IMR-90 (cell line): ENCODE results near the gene TGM4. TPM values are rescaled to one million over a fixed set of nuclear protein-coding genes. Genes with fewer than 3 reads are reported as not detected.
A peak's percentile ranks its signal among the peaks of the same experiment; 100 is the strongest.

Experiments used
- ATAC-seq: fragments of 200-7000 bp; cut with Tn5 transposase; 2 replicates; pipeline ENCODE4 v1.9.1; 2020; ENCODE audit warnings: low read depth, mild to moderate bottlenecking, moderate library complexity
- BruUV-seq: library from RNA; stranded (reverse); fragments of 400-500 nt; replicated peaks from 2 replicates; lab custom pipeline; 2021; lab: Mats Ljungman, UMichigan
- CTCF ChIA-PET: fragments of 300-600 bp; formaldehyde crosslinking; extraction: SDS; loops from one replicate; lab custom pipeline; 2021; ENCODE audit warnings: antibody characterized with exemption; lab: Yijun Ruan, JAX
- POLR2A ChIA-PET: fragments of 300-600 bp; sonication (Branson Sonifier 250); formaldehyde crosslinking; loops from one replicate; lab custom pipeline; 2022; ENCODE audit warnings: antibody characterized with exemption; ENCODE audit not compliant: unreplicated experiment; lab: Charles Lee
- DNase-seq: peaks from one replicate; pipeline ENCODE4 v3.0.0; 2013
- H2AFZ ChIP-seq: replicated peaks from 2 replicates; pipeline ENCODE3; 2013; ENCODE audit warnings: low read length, mild to moderate bottlenecking; ENCODE audit not compliant: poor library complexity
- H2AK5ac ChIP-seq: 2 replicates; pipeline ENCODE4 v1.6.1; 2013; ENCODE audit warnings: low read depth, low read length, inconsistent platforms
- H2AK9ac ChIP-seq: replicated peaks from 2 replicates; pipeline ENCODE3; 2013; ENCODE audit warnings: mild to moderate bottlenecking, low read depth, low read length, moderate library complexity; ENCODE audit not compliant: poor library complexity
- H2BK120ac ChIP-seq: 2 replicates; pipeline ENCODE4 v1.6.1; 2013; ENCODE audit warnings: low read depth, low read length, inconsistent platforms
- H2BK15ac ChIP-seq: 3 replicates; pipeline ENCODE4 v1.6.1; 2013; ENCODE audit warnings: low read depth, low read length, inconsistent platforms
- H2BK20ac ChIP-seq: 2 replicates; pipeline ENCODE4 v1.6.1; 2013; ENCODE audit warnings: low read depth, mild to moderate bottlenecking, inconsistent platforms, low read length, moderate library complexity
- H2BK5ac ChIP-seq: 2 replicates; pipeline ENCODE4 v1.6.1; 2013; ENCODE audit warnings: mild to moderate bottlenecking, low read depth, low read length, inconsistent platforms; ENCODE audit not compliant: poor library complexity, severe bottlenecking
- H3K14ac ChIP-seq: replicated peaks from 2 replicates; pipeline ENCODE4 v1.6.1; 2013; ENCODE audit warnings: low read depth, low read length, inconsistent platforms
- H3K18ac ChIP-seq: 2 replicates; pipeline ENCODE4 v1.6.1; 2013; ENCODE audit warnings: low read depth, low read length, control low read depth
- H3K23ac ChIP-seq: 2 replicates; pipeline ENCODE4 v1.6.1; 2013; ENCODE audit warnings: low read depth, low read length, inconsistent platforms
- H3K27ac ChIP-seq: 2 replicates; pipeline ENCODE4 v1.5.1; 2013; ENCODE audit warnings: mild to moderate bottlenecking, control low read depth, low read length; ENCODE audit not compliant: insufficient read depth
- H3K27me3 ChIP-seq: 2 replicates; pipeline ENCODE4 v1.6.1; 2013; ENCODE audit warnings: low read length; ENCODE audit not compliant: control insufficient read depth, insufficient read depth
- H3K36me3 ChIP-seq: 2 replicates; pipeline ENCODE4 v1.6.1; 2013; ENCODE audit warnings: low read length, mixed read lengths; ENCODE audit not compliant: control insufficient read depth, insufficient read depth
- H3K4ac ChIP-seq: 2 replicates; pipeline ENCODE4 v1.6.1; 2013; ENCODE audit warnings: low read depth, low read length, inconsistent platforms
- H3K4me1 ChIP-seq: 2 replicates; pipeline ENCODE4 v1.6.1; 2013; ENCODE audit warnings: low read length, mixed read lengths; ENCODE audit not compliant: control insufficient read depth, insufficient read depth
- H3K4me2 ChIP-seq: 2 replicates; pipeline ENCODE4 v1.6.1; 2013; ENCODE audit warnings: low read depth, mild to moderate bottlenecking, control low read depth, low read length, moderate library complexity
- H3K4me3 ChIP-seq: 2 replicates; pipeline ENCODE4 v1.5.1; 2013; ENCODE audit warnings: low read depth, mild to moderate bottlenecking, control low read depth, low read length, moderate library complexity; ENCODE audit not compliant: insufficient read depth
- H3K56ac ChIP-seq: 2 replicates; pipeline ENCODE4 v1.6.1; 2013; ENCODE audit warnings: low read length, inconsistent platforms; ENCODE audit not compliant: insufficient read depth; ENCODE audit errors: extremely low read depth
- H3K79me1 ChIP-seq, 2 experiments: 2 replicates each; pipeline ENCODE4 v1.6.1; 2013; ENCODE audit warnings: low read length in 2 of 2, inconsistent platforms in 1 of 2, low read depth in 1 of 2
- H3K9ac ChIP-seq: 2 replicates; pipeline ENCODE4 v1.6.1; 2013; ENCODE audit warnings: low read depth, low read length, control low read depth
- H3K9me1 ChIP-seq: 2 replicates; pipeline ENCODE4 v1.6.1; 2013; ENCODE audit warnings: low read length, inconsistent platforms; ENCODE audit not compliant: insufficient read depth
- H3K9me3 ChIP-seq: 2 replicates; pipeline ENCODE4 v1.6.1; 2013; ENCODE audit warnings: low read length; ENCODE audit not compliant: control insufficient read depth, insufficient read depth
- H4K20me1 ChIP-seq: 2 replicates; pipeline ENCODE4 v1.6.1; 2013; ENCODE audit warnings: low read length, inconsistent platforms; ENCODE audit not compliant: insufficient read depth
- H4K5ac ChIP-seq: 2 replicates; pipeline ENCODE4 v1.6.1; 2013; ENCODE audit warnings: mild to moderate bottlenecking, low read depth, low read length, control low read depth
- H4K8ac ChIP-seq, 2 experiments: 2 replicates each; pipeline ENCODE4 v1.6.1; 2013; ENCODE audit warnings: low read depth in 2 of 2, low read length in 2 of 2, control low read depth in 1 of 2, inconsistent platforms in 1 of 2
- H4K91ac ChIP-seq: 2 replicates; pipeline ENCODE4 v1.6.1; 2013; ENCODE audit warnings: low read depth, low read length, inconsistent platforms; ENCODE audit not compliant: insufficient read depth
- CEBPB ChIP-seq: IDR thresholded peaks from 2 replicates; pipeline ENCODE4 v1.6.1; 2012; ENCODE audit warnings: low read depth, low read length, improper control_type of control experiment
- RCOR1 ChIP-seq: IDR thresholded peaks from 2 replicates; pipeline ENCODE4 v1.6.1; 2012; ENCODE audit warnings: mild to moderate bottlenecking, low read length, improper control_type of control experiment; ENCODE audit not compliant: insufficient replicate concordance
- WGBS, 2 experiments: methylation state at CpG; one replicate each; pipeline versions ENCODE4 v1.1.5 to v1.1.7; 2013; ENCODE audit warnings: missing lambda C conversion rate in 2 of 2; ENCODE audit not compliant: insufficient read length in 1 of 2; ENCODE audit errors: extremely low coverage in 2 of 2; 5-methylcytosine and 5-hydroxymethylcytosine counted together
- dilution Hi-C: fragments of 300-500 bp; cut with HindIII; formaldehyde crosslinking; loops from one replicate; pipeline ENCODE4 v1.14.3; 2018; ENCODE audit warnings: low sequenced_read_pairs; ENCODE audit not compliant: unreplicated experiment
- in situ Hi-C: fragments of 300-500 bp; cut with MboI; formaldehyde crosslinking; loops from 3 replicates; pipeline ENCODE4 v1.14.3; 2019; ENCODE audit warnings: low sequenced_read_pairs, inconsistent platforms, mixed read lengths
- intact Hi-C: fragments of 100-400 bp; cut with micrococcal nuclease; formaldehyde crosslinking; loops from 2 replicates; pipeline ENCODE4 v1.10.0; 2022
- polyA plus RNA-seq, 3 experiments: library from polyadenylated mRNA; depleted of rRNA; stranded (reverse); fragments of >200 nt; gene quantifications; 2 replicates each; pipeline ENCODE4 v1.2.3, GENCODE V29; 2012; ENCODE audit warnings: low replicate concordance in 1 of 3
- total RNA-seq: library from RNA; depleted of rRNA; stranded (reverse); fragments of >200 nt; gene quantifications from 2 replicates; pipeline ENCODE4 v1.2.3, GENCODE V29; 2012

TGM4 gene
- total and polyA plus RNA-seq, 2 of the 4 experiments (the other 2 are of a cell fraction): under 0.01 to 0.10 TPM

- Histone ChIP-seq H2AK9ac (no peak overlapping the region), H3K4ac (no peak overlapping the region), H2BK5ac (no peak overlapping the region), H2AK5ac (no peak overlapping the region), H2BK20ac (no peak overlapping the region), H4K5ac (no peak overlapping the region), H4K91ac (no peak overlapping the region), H3K4me2 (no peak overlapping the region), H3K9me3 (no peaks in the 10 kb centered on the region), H3K9me1 (no peaks in the 10 kb centered on the region), H3K4me3 (no peak overlapping the region), H3K18ac (no peak overlapping the region), H3K14ac (no peak overlapping the region), H2BK15ac (no peak overlapping the region), H3K23ac (no peak overlapping the region), H3K79me1 (no peaks in the 10 kb centered on the region), H3K36me3 (no peaks in the 10 kb centered on the region), H3K9ac (no peak overlapping the region), H3K56ac (no peak overlapping the region), H3K27me3 (no peaks in the 10 kb centered on the region), H3K4me1 (peaks cover 2% of the 10 kb centered on the region; the same call in 1 of the 2 replicates), H4K8ac (no peak overlapping the region), H2BK120ac (no peak overlapping the region), H3K27ac (no peak overlapping the region), H4K20me1 (no peaks in the 10 kb centered on the region), H2AFZ (peak overlapping the region; percentile 28)
- dilution Hi-C loops: no loop called here
- BruUV-seq: no TSS peak
- WGBS, 2 experiments: 40% methylated on average over 1 of the region's 3 CpGs; no CpG with 5 or more reads in 1 of the 2 experiments
- POLR2A ChIA-PET: no interaction called here
- ATAC-seq (no peak), DNase-seq (no peak)
- CTCF ChIA-PET: no interaction called here
- in situ Hi-C loops: loop anchor here (25.0 kb wide), 1 partner anchor 538 kb away; the partner anchor contains the start of gene TCAIM
- TF ChIP-seq CEBPB (peak; percentile 67), RCOR1 (no peak)
- intact Hi-C loops: no loop called here
These were observed 1.2 kb downstream of the TGM4 start for GRCh38 chr3:44875596-44875995.
